HG03354 (cell line): ENCODE data around the gene PXT1.
"Not testable (repeated sequence)": the region's sequence is repeated elsewhere in the genome, so short reads cannot be mapped to it uniquely, and the experiment has no call there.

Source experiments
- ATAC-seq: cut with Tn5 transposase; IDR thresholded peaks from one replicate; pipeline ENCODE4 v1.9.1; 2021; ENCODE audit warnings: mild to moderate bottlenecking; ENCODE audit not compliant: unreplicated experiment, poor library complexity, severe bottlenecking

The PXT1 gene

DNA sequence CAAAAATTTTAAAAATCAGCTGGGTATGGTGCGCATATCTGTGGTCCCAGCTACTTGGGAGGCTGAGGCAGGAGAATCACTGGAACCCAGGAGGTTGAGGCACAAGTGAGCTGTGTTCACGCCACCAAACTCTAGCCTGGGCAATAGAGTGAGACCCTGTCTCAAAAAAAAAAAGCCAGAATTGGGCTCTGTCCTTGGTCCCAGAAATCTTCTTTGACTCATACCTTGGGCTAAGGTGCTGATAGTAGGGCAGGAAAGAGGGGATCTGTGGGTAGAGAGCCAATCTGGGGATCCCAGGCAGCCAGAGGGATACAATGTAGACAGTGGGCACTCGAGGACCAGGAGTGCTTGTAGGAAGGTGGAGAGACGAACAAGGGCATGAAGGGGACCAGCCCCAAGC is 68.5 kb downstream of the PXT1 start:
- no peak for ATAC-seq

DNA sequence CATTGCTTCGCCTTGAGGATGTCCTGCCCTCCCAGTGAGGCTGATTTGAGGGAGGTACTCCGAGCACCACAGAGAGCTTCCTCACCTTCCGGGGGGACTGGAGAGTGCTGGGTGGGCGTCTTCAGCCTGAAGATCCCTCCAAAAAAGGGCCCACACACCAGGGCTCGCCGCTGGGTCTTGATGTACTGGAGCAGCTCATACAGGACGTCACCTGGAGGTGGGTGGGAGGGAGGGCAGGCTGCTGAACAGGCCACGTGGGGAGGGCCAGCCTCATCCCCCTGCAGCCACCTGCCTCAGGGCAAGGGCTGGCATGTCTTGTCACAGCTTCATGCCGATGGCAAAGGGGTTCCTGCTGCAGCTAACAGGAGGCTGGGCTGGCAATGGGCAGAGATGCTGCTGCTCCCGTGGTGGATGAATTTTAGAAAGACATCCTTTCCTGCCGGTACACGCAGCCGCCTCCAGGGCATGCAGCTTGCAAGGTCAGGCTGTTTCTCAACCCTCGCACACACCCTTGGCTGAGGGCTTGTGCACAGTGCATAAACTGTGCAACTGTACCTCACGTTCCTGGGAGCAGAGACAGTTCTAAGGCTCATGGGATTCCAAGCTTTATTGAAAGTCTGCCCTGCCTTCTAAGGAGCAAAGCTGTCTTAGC is 69.2 kb downstream of the PXT1 start:
- no peak for ATAC-seq

DNA sequence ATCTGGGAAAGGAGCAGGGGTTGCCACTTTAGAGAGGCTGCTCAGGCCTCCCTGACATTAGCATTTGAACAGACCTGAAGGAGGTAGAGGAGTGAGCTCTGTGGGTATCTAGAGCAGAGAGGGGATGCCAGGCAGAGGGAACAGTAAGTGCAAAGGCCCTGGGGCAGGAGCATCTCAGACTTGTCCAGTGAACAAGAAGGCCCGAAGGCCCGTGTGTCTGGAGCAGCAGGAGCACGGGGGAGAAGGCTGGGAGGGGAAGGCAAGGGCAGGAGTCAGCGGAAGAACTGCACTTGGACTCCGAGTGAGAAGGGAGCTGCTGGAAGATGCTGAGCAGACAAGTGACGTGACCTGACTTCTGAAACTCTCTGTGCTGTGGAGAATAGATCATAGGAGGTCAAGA is 70.6 kb downstream of the PXT1 start:
- ATAC-seq: no peak

DNA sequence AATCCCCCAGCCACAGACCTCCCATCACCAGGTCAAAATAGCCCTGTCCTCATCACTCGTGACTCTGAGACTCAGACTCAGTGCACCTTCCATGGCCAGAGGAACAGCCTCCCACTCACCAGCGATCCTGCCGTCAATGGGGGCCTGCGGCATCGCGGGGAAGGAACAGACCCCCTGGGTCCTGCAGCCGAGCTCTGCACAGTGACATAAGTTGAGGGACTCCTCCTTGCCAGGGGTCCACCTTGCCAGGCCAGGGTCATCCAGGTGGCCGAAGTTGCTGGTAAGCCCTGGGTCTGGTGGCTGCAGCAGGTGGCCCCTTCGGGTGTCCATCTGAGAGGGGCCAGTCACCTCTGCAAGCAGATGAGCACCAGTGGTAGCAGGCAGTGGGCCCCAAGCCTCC is 71.4 kb downstream of the PXT1 start:
- no peak for ATAC-seq

DNA sequence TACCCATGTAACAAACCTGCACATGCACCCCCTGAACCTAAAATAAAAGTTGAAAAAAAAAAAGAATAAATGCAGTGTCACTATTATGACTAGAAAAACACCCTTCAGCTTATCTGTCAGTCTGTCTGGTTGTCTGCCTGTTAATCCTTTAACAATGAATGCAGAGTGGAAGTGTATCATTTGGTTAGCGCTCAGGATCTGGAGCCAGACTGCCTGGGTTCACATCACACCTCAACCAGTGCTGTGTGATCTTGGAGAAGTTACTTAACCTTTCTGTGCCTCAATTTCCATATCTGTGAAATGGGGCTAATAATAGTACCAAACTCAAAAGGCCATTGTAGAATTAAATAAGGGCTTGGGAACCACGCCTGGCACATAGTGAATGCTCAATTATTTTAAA is 72.0 kb downstream of the PXT1 start:
- no peak for ATAC-seq

DNA sequence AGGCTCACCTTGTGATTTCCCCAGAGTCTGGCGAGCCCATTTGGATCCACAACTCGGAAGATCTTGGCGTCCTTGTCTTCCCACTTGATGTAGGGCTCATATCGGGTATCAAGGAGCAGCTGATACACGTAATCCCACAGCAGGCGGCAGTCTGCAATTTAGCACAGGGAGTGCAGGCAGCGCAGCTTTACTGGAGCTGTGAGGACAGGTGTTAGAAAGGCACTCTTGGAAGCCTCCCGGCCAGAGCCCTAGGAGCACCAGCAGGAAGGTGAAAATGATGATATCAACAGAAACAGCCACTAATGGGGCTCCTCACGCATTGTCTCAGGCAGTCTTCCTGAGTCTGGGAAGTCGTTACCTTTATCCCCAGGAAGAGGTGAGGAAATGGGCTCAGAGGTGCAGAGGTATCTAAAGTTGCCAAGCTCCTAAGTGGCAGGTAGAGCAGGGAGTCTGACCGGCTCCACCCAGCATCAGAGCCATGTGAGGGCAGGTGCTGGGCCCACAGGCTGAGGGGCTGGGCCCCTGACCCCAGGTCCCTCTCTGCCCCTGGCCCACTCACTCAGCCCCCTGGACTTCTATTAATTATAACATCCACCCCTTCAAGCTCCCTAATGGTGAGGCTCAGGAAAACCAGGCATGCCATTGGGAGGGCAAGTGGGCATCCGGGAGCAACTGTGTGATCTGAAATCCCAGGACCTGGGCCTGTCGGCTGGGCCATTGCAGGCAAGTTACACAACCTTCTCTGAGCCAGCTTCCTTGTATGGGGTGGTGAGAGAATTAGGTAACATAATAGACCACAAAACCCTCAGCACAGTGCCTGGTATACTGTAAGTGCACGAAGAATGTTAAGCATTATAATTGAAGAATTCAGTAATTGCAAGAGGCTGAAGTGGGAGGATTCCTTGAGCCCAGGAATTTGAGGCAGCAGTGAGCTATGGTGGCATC is 73.5 kb downstream of the PXT1 start:
- no peak for ATAC-seq

DNA sequence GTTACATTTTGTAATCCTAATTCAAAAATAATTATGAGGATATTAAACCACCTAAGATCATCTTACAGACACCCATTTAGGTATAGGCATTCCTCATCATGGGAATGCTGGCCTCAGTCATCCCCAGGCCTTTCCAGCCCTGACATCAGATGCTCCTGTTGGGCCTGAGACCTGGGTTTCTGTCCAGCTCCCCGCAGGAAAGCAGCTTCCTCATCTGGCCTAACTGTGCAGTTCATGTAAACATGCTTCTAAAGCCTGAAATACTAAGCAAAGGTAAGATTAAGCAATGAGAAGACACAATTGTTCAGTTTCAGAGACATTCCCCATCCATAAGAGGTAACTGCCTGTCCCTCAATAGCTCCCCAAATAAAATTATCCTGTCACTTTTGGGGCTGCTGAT is 74.2 kb downstream of the PXT1 start:
- ATAC-seq: no peak

DNA sequence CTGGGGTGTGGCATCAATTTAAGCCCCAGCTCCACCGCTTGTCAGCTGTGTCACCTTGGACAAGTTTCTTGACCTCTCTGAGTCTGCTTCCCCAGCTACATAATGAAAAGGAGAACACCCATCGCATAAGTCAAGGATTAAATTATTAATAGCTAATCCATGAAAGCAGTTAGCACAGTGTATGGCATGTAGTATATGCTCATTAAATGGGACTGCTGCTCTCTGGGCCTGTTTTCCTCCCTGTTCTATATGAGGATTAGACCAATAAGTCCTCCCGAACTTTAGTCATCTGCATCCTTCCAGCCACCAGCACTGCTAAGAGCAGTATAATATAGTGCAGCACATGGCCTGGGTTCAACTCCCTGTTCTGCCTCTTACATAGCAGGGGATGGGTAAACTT is 74.9 kb downstream of the PXT1 start:
- no peak for ATAC-seq

DNA sequence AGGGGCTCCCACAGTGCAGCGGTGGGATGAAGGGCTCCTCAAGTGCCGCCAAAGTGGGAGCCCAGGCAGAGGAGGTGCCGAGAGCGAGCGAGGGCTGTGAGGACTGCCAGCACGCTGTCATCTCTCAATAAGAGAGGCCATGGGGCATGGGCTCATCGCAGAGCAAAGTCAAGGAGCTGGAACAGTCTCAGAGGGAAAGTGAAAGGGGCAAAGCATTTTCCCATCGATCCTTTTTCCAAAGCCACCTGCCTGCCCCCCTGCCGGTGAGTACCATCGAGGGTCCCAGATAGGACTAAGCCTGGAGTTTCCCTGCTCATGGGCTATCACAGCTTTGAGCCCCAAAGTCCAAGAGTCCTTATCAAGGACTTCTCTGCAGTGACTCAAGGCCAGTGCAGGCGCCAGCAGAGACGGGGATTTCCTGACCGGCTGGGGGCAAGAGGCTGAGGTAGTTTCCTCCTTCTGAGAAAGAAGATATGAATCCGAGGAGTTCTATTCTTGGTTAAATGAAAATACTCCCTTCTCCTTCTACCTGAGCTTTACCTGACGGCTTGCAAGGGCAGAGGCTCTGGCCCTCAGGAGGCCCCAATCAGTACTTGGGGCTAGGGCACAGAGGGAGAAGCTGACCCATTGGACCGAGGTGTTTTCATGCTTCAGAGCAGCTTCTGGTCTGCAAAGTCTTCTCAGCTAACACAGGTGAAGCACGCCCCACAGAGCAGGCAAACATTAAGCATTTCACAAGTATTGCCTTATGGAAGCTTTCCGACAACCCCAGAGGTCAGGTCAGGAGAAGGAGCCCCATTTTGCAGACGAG is 77.8 kb downstream of the PXT1 start:
- ATAC-seq: no peak

DNA sequence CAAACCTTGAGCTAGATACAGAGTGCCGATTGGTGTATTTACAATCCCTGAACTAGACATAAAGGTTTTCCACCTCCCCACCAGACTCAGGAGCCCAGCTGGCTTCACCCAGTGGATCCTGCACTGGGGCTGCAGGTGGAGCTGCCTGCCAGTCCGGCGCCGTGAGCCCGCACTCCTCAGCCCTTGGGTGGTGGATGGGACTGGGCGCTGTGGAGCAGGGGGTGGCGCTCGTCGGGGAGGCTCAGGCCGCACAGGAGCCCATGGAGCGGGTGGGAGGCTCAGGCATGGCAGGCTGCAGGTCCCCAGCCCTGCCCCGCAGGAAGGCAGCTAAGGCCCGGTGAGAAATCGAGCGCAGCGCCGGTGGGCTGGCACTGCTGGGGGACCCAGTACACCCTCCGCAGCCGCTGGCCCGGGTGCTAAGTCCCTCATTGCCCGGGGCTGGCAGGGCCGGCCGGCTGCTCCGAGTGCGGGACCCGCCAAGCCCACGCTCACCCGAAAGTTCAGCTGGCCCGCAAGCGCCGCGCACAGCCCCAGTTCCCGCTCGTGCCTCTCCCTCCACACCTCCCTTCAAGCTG is 78.5 kb downstream of the PXT1 start:
- ATAC-seq: not testable (repeated sequence)

DNA sequence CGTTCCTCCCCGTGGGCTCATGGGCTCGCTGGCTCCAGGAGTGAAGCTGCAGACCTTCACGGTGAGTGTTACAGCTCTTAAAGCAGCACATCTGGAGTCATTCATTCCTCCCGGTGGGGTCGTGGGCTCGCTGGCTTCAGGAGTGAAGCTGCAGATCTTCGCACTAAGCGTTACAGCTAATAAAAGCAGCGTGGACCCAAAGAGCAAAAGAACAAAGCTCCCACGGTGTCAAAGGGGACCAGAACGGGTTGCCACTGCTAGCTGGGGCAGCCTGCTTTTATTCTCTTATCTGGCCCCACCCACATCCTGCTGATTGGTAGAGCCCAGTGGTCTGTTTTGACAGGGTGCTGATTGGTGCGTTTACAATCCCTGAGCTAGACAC is 79.3 kb downstream of the PXT1 start:
- not testable (repeated sequence) for ATAC-seq

DNA sequence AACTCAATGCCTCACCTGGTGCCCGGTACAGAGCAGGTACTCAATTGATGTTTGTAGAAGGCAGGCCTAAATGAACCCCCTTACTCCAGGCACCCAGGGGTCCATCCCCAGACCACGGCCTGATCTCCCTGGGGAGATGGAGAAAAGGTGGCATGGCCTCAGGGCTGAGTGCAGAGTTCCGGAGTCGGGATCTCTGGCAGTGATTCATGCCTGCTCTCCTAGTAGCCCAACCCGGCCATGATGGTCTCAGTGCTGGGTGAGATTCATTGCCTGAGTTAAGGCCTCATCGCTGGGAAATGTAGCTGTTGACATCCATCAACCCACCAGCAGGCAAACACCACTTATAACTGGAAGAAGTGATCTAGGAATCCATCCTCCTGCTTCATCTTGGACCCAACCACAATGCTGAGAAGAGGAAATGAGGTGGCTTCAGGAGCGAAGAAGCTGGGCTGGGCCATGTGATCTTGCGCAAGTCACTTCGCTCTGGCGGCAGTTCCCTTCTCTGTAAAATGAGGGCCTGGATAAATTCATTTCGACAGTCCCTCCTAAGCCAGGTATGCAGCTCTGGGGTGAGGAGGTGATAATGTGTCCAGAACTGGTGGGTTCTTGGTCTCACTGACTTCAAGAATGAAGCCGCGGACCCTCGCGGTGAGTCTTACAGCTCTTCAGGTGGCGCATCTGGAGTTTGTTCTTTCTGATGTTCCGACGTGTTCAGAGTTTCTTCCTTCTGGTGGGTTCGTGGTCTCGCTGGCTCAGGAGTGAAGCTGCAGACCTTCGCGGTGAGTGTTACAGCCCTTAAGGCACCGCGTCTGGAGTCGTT is 79.9 kb downstream of the PXT1 start:
- no peak for ATAC-seq

DNA sequence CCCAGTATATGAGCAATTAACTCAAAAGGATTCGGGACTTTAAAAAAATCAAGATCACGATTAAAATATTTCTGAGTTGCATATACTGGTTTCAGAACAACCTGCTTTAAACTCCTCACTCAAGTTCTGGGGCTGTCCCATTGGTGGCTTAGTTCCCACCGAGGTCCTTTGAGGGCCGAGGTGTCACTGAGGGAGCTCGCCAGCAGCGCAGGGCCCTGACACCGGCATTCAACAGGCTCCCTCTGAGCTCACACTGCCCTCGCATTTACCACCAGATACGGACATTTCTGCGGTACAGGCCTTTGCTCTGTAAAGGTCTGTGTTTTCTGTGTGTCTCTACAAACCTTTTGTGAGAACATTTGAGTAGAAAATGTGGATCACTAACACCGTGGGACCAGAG is 81.6 kb downstream of the PXT1 start:
- no peak for ATAC-seq

DNA sequence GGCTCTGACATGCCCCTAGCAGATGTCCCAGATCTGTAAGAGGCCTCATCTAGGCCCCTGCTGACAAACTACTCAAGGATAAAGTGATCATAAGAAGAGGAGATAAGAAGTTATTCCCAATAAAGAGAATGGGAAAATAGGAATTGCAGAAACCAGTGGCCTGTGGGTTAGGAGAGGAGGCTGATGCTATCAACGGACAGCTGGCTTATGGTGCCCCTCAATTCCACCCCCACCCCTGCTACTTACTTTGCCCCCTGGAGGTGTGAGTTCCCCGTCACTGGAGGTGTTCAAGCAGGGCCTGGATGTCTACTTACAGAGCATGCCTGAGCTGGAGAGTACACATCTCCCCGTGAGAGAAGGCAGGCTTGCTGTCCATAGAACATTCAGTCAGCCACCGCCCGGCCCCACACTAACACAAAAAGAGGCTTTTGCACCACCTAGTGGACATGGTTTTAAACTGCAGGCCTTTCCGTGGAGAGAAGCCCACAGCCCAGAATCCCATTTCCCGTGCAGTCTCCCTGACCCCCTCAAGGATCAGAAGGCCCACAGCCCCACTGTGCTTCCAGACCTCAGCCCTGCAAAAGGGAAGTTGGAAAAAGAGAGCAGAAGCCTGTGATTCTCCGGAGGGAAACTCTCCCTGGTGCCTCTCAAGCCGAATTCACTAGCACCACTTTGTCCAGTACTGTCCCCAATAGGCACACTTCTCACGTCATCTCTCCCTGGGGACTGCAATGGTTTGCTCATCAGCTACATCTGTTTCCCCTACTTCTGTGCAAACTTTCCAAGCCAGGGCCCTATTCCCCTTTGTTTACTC is 82.2 kb downstream of the PXT1 start:
- ATAC-seq: no peak

DNA sequence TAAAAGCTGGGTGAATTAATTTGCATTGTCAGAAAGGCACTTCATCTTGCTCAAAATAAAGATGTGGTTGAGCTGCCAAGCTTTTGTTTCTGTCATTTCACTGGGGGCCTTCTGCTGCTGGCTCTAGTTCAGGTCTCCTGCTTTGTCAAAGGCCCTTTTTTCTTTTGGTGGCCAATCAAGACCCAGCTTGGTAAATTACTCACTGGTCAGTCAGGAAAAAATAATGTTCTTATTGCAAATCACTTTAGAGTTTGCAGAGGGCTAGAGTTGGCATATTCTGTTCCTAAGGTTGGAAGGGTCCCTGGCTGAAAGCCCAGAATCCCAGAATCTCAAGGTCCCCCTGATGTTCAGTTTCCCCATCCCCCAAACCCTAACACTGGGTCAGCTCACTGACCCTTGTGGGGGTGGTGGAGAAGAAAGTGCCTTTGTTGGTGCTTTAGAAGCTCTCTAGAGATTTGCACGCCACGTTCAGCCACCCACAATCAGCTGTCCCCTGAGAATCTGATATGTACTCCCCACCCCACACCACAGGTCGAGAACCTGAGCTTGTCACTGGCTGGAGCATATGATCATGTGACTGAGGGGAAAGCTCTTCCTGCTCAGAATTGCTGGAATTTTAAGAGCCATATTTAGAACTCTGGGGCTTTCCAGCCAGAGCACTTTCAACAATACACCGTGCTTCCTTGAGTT is 84.3 kb downstream of the PXT1 start:
- ATAC-seq: no peak

DNA sequence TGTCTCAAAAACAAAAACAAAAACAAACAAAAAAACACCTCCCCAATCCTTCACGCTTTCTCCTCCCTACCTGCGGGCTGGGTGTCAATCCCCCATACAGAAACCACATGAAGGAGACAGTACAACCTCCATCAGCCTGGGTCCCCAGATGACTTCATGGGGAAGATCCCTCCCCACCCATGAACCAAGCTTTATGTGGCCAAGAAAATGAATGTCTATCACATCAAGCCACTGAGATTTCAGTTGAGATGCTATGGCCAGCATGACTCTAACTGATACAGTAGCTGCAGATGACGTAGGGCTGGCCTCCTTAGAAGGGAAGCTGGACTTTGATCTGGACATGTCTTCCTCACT is 84.8 kb downstream of the PXT1 start:
- ATAC-seq: no peak

DNA sequence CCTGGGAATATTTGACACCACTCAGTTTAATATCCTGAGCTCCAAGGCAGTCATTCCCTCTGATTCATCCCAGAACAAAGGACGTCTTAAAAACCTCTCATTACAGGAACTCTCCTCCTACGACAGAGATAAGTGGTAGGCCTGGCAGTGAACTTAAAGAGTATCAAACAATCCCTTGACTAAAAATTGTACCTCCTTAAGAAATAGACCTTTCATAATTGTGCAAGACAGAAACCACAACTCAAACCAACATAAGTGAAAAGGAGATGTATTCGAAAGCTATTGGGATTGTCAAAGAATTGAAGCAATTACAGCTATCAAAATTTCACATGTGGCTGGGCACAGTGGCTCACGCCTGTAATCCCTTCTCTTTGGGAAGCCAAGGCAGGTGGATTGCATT is 86.8 kb downstream of the PXT1 start:
- ATAC-seq: no peak

DNA sequence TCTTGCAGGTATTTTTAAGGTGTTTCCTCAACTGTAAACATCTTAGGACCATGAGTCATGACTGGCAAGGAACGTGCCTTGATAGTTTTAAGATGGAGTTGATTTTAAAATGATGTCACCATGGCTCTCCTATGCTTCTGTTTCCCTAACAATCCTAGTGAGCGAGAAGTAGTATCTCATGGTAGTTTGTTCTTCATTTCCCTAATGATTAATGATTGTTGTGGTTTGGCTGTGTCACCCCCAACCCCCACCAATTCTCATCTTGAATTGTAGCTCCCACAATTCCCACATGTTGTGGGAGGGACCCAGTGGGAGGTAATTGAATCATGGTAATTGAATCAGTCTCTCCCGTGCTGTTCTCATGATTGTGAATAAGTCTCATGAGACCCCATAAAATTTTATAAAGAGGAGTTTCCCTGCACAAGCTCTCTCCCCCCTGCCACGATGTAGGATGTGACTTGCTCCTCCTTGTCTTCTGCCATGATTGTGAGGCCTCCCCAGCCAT is 89.2 kb downstream of the PXT1 start:
- ATAC-seq: no peak
